Stimulated activated CD8-positive, alpha-beta memory T cell treated with anti-CD3 and anti-CD28 coated beads, Interleukin-7, amount 100 ng/mL, for 1 hour (primary cell): ENCODE measurements around the gene GSTM3.
"Not testable (repeated sequence)": the region's sequence is repeated elsewhere in the genome, so short reads cannot be mapped to it uniquely, and the experiment has no call there.

ENCODE experiments used
- DNase-seq, 2 donors: peaks; one replicate each; pipeline ENCODE4 v3.0.0-alpha.2; 2020; ENCODE audit warnings: low read depth in 2 of 2

GSTM3 gene

GRCh38 chr1:109726728-109727373, 14.0 kb downstream of the GSTM3 start:
- no peak for DNase-seq

DNA sequence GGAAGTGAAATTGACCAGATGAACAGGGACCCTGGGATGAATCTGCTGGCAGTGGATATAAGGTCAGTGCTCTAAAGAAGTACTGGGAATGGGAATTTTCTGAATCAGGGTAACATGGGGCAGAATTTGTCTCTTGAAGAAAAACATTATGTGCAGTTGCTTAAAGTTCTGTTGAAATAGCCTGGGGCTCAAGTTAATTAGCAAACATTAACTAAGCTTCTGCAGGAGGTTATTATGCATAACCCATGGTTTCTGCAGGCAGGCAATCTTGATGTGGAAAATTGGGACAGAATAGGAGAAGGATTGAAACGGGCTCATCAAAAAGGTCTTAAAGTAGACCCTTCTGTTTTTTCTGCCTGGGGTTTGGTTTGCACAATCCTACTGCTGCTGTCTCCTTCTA, 14.8 kb downstream of the GSTM3 start:
- DNase-seq, result no peak

- no peak for DNase-seq
Measured at GRCh38 chr1:109725510-109725909, 15.3 kb downstream of the GSTM3 start.

GRCh38 chr1:109724933-109725332, 15.9 kb downstream of the GSTM3 start:
- no peak for DNase-seq

GRCh38 chr1:109722908-109723691, 17.7 kb downstream of the GSTM3 start:
- DNase-seq, result no peak

GRCh38 chr1:109721971-109722370, 18.9 kb downstream of the GSTM3 start:
- no peak for DNase-seq

DNA sequence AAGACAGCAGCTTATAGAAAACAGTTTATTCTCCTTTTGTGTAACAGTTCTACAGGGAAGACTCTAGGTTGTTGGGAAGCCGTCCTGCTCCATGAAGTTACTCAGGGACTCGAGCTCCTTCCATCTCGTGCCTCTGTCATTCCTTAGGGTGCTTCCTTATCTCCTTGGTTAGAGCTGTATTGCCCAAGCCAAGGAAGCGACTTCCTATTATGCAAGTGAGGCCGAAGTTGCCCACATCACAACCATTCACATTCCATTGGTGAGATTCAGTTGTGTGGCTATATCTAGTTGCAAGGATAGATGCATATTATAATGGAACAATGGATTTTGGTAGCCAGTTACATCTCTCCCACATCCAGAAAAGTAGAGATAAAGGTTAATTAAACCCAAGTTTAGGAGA, 19.8 kb downstream of the GSTM3 start:
- no peak for DNase-seq

DNA sequence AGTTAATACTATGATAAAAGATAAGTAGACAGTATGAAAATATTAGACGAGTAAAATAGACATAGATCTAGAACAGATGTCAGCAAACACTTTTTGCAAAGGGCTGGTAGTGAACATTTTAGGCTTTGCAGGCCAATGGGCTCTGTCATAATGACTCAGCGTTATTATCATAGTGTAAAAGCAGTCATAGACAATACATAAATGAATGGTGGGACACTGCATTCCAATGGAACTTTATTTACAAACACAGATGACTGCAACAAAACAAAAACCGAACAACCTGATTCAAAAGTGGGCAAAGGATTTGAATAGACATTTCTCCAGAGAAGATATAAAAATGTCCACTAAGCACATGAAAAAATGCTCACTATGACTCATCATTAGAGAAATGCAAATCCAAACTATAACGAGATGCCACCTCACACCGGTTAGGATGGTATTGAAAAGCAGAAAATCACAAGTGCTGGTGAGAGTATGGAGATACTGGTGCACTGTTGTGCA, 21.5 kb downstream of the GSTM3 start:
- DNase-seq, result no peak

DNA sequence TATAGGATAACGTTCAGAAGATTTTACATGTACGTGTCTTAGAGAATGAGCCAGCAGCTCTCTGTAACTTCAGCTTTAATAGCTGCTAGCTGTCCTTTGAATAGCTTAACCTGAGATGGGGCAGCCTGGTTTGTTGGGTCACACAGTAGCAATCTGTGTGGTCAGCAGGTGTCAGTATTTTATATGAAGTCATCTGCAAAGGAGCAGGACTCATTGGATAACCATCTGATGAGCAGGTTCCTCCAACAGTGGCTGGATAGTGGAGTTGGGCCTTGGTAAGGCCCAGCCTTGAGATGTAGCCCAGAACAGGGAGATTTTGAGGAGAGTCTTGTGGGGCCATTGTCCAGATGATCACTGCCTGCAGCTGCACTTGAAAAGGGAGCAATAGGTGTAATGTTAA, 22.3 kb downstream of the GSTM3 start:
- DNase-seq, result no peak

GRCh38 chr1:109717729-109718128, 23.1 kb downstream of the GSTM3 start:
- DNase-seq, result no peak

DNA sequence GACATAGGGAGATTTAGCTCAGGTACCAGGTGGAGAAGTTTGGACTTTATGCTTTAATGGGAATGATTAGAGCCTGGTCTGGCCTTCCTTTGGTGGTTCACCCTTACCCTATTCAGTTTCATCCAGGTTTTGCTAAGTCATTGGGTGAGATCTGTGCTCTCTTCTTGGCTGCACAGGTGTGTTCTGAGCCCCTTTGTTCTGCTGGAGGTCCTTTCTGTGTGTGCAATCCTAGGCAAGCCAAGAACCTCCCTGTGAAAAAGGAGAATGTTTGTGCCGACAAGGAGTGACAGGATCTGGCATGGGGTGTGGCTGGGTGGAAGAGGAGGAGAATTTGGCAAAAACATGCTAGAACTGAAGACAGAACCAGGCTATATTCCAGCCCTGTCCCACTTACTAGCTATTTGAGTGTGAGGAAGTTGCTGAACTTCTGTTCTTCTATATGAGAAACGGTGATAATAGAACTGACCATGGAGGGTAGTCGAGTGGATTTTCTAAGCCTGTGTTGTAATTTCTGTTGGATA, 24.2 kb downstream of the GSTM3 start:
- DNase-seq, result no peak

GRCh38 chr1:109716121-109716520, 24.7 kb downstream of the GSTM3 start:
- no peak for DNase-seq

DNA sequence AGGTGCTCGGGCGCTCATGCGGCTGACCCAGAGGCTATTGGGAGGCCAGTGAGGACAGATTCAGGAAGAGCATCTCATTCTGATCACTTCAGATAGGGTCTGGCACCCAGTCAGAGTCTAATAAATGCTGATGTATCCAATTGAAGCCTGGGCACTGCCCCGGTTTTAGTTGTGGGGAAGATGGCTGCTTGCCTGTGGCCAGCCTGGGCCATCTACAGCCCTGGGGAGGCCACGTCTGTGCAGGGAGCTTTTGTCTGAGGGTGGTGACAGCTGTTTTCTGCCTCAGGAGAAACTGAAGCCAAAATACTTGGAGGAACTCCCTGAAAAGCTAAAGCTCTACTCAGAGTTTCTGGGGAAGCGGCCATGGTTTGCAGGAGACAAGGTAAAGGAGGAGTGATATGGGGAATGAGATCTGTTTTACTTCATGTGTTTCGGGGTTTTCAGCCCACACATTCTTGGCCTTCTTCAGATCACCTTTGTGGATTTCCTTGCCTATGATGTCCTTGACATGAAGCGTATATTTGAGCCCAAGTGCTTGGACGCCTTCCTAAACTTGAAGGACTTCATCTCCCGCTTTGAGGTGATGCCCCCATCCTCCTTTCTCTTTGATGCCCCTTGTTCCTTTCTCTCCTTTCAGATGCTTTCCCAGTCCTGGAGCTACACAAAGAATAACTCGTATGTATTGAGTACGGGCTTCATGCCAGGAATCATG, 26.0 kb downstream of the GSTM3 start:
- DNase-seq, result no peak

GRCh38 chr1:109713636-109714035, 27.2 kb downstream of the GSTM3 start:
- no peak for DNase-seq

DNA sequence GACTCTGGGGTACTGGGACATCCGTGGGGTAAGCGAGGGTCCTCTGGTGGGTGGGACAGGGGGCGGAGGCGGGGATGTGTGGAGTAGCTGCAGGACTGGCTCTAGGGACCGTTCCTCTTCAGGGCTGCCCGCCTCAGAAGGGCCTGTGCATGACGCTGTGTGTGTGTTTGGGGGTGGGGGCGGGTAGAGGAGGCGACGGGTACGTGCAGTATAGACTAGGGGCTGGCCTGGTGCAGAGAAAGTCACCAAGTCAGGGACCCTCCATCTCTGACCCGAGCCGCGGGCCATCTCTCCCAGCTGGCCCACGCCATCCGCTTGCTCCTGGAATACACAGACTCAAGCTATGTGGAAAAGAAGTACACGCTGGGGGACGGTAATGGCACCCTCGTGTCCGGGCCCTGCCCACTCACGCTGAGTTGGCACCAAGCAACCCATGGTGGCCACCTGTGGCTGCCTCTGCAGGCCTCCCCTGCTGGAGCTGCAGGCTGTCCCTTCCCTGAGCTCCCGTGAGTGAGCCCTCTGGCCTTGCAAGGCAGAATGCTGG, 28.4 kb downstream of the GSTM3 start:
- DNase-seq, result no peak

- not testable (repeated sequence) for DNase-seq
Measured at GRCh38 chr1:109711593-109712320, 29.1 kb downstream of the GSTM3 start, which contains the start of gene GSTM5. Gene GSTM5 (plus strand): TSS chr1:109712251. CDS start chr1:109712313, 62 bp downstream.

DNA sequence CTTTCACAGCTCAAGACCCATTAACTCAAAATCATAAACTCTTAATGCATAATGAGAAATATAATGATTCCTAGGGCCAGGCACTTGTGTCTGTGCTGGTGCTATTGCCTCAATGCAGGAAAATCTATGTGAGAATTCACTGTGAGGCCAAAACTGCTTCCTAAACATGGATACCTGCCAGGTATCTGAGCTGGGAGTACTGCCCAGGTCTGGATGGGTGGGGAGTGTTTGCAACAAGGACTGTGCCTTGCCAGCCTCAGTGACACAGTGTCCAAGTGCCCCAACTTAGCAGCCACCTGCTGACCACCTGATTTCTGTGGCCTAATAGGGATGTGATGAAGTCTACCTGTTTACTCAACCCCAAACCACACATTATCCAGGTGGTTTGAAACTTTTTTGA, 31.0 kb downstream of the GSTM3 start:
- DNase-seq, result not testable (repeated sequence)

- DNase-seq, result not testable (repeated sequence)
Measured at GRCh38 chr1:109708949-109709348, 31.9 kb downstream of the GSTM3 start.

- DNase-seq, result no peak
Measured at GRCh38 chr1:109705411-109705810, 35.4 kb downstream of the GSTM3 start.

- no peak for DNase-seq
Measured at GRCh38 chr1:109704173-109704572, 36.7 kb downstream of the GSTM3 start.

DNA sequence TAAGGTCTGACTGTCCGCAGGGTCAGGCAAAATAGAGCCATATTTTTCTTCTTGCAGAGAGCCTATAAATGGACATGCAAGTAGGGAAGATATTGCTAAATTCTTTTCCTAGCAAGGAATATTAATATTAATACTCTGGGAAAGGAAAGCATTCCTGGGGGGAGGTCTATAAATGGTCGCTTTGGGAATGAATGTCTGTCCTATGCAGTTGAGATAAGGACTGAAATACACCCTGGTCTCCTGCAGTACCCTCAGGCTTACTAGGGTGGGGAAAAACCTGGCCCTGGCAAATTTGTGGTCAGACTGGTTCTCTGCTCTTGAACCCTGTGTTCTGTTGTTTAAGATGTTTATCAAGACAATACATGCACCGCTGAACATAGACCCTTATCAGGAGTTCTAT, 37.9 kb downstream of the GSTM3 start:
- DNase-seq, result not testable (repeated sequence)
